ENCODE results near the gene EVL.

GRCh38 chr14:100153560-100153959 lies 88.3 kb downstream of the EVL start:
- TF ChIP-seq, protein P1, sequence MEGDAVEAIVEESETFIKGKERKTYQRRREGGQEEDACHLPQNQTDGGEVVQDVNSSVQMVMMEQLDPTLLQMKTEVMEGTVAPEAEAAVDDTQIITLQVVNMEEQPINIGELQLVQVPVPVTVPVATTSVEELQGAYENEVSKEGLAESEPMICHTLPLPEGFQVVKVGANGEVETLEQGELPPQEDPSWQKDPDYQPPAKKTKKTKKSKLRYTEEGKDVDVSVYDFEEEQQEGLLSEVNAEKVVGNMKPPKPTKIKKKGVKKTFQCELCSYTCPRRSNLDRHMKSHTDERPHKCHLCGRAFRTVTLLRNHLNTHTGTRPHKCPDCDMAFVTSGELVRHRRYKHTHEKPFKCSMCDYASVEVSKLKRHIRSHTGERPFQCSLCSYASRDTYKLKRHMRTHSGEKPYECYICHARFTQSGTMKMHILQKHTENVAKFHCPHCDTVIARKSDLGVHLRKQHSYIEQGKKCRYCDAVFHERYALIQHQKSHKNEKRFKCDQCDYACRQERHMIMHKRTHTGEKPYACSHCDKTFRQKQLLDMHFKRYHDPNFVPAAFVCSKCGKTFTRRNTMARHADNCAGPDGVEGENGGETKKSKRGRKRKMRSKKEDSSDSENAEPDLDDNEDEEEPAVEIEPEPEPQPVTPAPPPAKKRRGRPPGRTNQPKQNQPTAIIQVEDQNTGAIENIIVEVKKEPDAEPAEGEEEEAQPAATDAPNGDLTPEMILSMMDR (IDR thresholded peaks at IDR 0.05) = no peak
- TF ChIP-seq POLR2A (IDR thresholded peaks at IDR 0.05) = no peak

Data from testis (tissue), 2 donors.